Femur (tissue), 1 donor: ENCODE measurements around the gene TERT.
"Not testable (repeated sequence)": the region's sequence is repeated elsewhere in the genome, so short reads cannot be mapped to it uniquely, and the experiment has no call there.

Experiments used
- DNase-seq: peaks from one replicate; pipeline ENCODE4 v3.0.0-alpha.2; 2017

Gene TERT

DNA sequence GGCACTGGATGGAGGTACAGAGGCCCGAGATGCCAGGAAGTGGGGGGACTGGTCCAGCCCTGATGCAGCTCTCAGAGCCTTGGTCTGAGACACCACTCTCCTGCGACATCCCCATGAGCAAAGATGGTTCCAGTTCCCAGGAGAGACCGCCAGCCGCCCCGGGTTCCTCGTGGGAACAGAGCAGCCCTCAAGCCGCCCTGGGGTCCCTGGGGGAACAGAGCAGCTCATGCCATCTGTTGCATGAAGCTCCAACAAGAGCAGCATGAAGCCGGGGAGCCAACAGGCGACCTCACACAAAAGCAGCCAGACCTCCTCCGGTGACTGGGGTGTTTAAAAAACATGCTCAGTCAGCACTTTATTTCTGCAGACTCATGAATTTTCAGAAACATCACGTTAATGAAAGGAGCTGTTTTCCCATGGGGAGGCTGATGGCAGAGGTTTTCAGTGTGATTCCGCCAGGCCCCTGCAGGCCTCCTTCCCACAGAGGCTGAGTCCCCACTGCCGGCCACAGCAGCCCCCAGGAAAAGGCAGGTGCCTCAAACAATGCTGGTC lies 63.4 kb downstream of the TERT start:
- no peak for DNase-seq

- DNase-seq = no peak
Observed at GRCh38 chr5:1230551-1230950, 64.3 kb downstream of the TERT start.

- no peak for DNase-seq
Observed at GRCh38 chr5:1229822-1230221, 65.0 kb downstream of the TERT start.

GRCh38 chr5:1229023-1229422 lies 65.8 kb downstream of the TERT start:
- not testable (repeated sequence) for DNase-seq

DNA sequence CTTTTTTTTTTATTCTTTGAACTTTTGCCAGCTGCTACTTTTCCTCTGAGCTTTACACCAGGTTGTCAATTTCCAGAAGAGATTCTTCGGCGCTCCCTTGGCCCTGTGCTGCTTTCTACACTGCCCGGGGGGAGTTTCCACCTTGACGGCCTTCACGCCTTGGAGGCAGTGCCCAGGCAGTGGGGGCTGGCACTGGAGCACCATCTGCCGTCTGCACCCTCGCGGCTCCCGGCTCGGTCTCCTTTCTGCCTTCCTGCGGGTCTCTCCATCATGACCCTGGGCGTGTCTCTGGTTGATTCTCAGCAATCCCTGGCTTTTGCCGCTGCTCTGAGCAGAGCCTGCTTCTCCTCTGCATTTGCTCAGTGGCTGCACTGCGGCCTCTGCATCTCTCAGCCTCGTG lies 66.7 kb downstream of the TERT start:
- DNase-seq = no peak

GRCh38 chr5:1227667-1228066 lies 67.2 kb downstream of the TERT start:
- peak; percentile 39 for DNase-seq

DNA sequence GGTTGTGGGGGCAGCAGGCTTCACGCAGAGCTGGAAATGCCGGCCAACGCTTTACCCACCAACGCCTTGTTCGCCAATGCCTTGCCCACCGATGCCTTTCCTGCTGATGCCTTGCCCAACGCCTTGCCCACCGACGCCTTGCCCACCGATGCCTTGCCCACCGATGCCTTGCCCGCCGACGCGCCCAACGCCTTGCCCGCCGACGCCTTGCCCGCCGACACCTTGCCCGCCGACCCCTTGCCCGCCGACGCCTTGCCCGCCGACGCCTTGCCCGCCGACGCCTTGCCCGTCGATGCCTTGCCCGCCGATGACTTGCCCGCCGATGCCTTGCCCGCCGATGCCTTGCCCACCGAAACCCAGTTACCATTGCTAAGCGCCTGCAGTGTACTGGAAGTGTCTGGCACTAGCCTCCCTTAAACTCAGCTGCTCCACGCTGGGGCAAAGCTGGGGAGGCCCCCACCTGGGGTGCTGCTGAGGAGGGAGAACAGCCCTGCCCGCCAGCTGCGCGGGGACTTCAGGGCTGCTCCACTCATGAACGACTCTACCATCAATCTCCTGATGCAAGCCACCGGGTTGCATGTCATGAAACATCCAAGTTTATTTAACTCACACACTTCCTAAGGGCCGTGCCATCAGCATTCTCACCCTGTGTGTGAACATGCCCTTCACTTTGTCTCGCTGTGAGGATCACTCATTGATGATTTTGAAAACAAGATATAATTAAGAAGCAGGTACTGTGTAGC lies 67.9 kb downstream of the TERT start:
- no peak for DNase-seq

- DNase-seq = no peak
Observed at GRCh38 chr5:1226231-1226630, 68.6 kb downstream of the TERT start.

DNA sequence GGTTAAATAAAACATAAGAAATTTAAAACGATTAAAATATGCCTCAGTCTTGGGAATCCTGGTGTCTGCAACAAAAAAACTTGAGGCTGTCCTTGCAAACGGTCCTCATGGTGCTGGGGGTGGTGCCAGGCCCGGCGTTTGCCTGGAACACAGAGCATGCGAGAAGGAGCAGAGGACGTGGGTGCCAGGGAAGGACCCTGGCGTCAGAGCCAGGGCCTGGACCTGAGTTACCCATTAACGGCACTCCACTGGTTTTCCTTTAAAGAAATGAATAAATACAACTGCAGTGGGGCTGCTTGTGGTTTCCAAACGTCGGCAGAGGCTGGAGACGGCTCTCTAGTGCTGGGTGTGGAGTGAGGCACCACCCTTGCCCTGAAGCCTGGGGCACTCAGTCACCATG lies 69.8 kb downstream of the TERT start, which contains the start of gene SLC6A18:
Gene SLC6A18 (plus strand): TSS at position 301 of the 400 bp plus-strand sequence. CDS start 97 bp downstream, at position 398.
- DNase-seq = no peak

- no peak for DNase-seq
Observed at GRCh38 chr5:1224631-1225030, 70.2 kb downstream of the TERT start.

DNA sequence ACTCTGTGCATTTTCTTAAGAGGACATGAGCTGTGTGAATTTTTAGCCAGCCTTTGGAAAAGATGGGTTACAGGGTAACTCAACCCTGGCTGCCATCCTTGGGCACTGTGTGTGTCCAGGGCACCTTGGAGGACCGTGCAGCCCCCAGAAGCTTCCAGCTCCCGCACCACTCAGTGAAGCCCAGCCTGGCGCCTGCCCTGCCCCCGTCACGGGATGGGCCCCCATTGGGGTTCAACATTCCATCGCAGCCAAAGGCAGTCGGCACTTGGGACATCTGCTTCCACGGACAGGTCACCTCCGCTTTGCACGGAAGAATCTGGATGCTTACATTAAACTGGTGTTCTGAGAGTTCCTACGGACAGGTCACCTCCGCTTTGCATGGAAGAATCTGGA lies 71.6 kb downstream of the TERT start:
- DNase-seq = no peak

DNA sequence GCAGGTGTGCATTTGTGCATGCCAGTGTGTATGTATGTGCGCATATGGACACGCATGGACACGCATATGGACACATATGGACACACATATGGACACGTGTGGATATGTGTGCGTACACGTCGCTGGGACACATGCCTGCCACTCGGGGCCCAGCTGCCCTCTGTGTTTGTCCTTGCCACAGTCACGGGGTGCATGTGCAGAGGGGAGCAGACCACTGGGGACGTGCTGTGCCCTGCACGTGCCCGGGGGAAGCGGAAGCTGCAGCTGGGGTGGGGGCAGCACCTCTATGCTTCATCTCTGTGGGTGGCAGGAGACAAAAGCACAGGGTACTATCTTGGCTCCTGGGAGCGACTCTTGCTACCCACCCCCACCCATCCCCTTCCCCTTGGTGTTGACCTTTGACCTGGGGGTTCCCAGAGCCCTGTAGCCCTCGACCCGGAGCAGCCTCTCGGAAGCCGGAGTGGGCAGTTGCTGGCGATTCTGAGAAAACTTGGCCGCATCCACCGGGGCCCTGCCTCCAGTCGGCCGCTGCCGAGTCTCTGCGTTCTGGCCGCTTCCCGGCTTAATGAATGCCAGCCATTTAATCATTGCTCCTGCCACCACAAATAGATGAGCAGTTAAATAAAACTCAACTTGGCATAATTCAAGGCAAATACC lies 72.1 kb downstream of the TERT start:
- DNase-seq = no peak

DNA sequence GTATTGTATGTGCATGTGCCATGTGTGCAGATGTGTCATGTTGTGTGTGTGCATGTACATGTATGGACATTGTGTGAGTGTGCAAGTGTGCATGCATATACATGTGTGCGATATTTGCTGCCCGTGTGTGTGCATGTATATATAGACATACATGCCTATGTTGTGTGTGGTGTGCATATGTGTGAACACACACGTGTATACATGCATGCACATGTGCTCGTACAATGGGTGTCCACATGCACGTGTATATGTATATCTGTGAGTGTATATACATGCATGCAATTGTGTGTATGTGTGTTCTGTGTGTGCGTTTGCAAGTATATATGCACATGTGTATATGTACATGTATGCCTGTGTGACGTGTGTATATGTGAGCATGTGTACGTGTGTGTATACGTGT lies 72.7 kb downstream of the TERT start:
- DNase-seq = no peak

DNA sequence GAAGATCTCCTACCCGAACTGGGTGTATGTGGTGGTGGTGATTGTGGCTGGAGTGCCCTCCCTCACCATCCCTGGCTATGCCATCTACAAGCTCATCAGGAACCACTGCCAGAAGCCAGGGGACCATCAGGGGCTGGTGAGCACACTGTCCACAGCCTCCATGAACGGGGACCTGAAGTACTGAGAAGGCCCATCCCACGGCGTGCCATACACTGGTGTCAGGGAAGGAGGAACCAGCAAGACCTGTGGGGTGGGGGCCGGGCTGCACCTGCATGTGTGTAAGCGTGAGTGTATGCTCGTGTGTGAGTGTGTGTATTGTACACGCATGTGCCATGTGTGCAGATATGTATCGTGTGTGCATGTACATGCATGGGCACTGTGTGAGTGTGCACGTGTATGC lies 73.1 kb downstream of the TERT start:
- DNase-seq = no peak

DNA sequence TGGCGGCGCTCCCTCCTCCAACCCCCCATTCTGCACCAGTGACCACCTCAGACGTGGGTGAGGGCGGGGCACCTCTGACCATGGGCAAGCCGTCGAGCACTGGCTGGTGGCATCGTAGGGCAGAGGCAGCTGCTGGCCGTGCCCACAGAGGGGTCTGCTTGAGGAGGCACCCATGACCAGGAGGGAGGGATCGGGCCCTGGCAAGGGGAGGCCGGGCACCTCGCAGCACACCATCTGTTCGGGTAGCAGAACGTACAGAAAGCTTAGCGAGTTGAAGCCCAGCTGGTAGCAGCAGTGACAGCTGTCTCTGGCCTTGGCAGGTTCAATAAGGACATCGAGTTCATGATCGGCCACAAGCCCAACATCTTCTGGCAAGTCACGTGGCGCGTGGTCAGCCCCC lies 74.0 kb downstream of the TERT start:
- DNase-seq = no peak

- DNase-seq = no peak
Observed at GRCh38 chr5:1220351-1220750, 74.5 kb downstream of the TERT start.

DNA sequence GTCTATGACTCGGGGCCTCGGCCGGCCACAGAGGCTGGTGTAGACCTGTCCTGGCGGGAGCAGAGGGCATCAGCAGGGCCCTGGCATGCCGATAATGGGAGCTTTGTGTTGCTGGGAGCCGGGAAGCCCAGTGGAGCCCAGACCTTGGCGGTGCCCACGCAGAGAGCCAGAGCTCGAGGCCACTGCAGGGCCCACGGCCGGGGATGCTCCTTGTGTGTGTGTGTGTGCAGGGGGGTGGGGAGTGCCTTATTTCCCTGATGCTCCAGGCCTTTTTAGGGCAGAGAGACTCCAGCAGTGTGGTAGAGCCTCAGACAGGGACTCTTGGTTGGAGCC lies 75.1 kb downstream of the TERT start:
- no peak for DNase-seq

GRCh38 chr5:1219098-1219767 lies 75.6 kb downstream of the TERT start:
- no peak for DNase-seq

GRCh38 chr5:1218351-1219080 lies 76.4 kb downstream of the TERT start:
- DNase-seq = no peak

DNA sequence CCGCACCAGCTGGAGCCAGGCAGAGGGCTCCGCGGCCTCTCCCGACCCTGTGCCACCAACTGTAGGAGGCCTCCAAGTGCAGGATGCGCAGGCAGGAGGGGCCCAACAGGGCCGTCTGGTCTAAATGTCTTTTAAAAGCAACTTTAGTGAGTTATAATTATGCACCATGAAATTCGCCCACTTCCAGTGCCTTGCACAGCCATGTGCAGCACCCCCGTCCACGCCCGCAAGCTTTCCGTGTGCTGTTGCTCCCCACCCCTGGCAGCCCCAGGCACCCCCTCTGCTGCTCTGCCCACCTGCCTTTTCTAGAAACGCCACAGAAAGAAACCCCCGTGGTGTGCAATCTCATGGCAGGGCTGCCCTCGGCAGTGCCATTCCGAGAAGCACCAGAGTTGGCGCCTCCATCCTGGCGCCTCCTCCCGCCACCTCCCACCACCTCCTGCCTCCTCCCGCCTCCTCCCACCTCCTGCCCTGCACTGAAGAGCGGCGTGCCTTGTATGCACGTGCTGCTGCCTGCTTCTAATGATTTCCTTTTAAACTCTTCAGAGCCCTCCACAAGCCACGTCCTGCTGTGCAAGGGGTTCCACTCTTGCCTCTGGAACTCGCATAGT lies 77.2 kb downstream of the TERT start:
- DNase-seq = no peak

GRCh38 chr5:1216918-1217295 lies 78.0 kb downstream of the TERT start:
- DNase-seq = no peak

GRCh38 chr5:1216211-1216917 lies 78.5 kb downstream of the TERT start:
- no peak for DNase-seq
